Measurements from ENCODE around the gene JOSD2. TPM values are rescaled to one million over a fixed set of nuclear protein-coding genes. Genes with fewer than 3 reads are reported as not detected.
"Not testable (repeated sequence)": the region's sequence is repeated elsewhere in the genome, so short reads cannot be mapped to it uniquely, and the experiment has no call there.

The JOSD2 gene
- total RNA-seq, 4 donors from 2014 or later: 1.8 to 22.8 (median 5.5) TPM

DNA sequence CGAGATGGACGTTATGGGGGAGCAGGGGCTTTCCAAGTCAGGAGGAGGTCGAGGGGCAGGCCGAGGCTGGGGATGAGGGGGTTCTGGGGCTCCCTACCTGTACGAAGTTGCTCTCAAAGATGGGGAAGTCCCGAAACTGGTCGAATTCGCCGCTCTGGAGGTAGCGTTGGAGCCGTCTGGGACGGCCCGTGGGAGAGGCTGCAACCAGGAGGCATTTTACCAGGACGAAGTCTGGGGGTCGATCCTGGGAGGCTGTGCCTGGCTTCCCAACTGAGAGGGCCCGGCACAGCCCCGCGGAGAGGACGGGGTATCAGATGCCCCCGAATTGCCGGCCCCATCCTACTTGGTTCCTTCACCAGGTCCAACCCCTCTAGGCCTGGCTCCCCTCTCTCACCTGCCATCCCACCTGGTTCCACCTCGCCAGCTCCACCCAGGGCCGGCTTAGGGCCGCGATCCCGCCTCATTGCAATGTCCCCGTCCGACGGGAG is 35.2 kb downstream of the JOSD2 start:
- H3K9me3 ChIP-seq: no peaks in the 10 kb centered on the region
- no peak for TF ChIP-seq POLR2A (IDR thresholded peaks at IDR 0.05)
- no peak for DNase-seq
- H3K36me3 ChIP-seq: no peaks in the 10 kb centered on the region
- H3K27ac ChIP-seq: peak overlapping the region in 1 of 2 donors; percentile 70
- H3K27me3 ChIP-seq: no peaks in the 10 kb centered on the region
- H3K4me3 ChIP-seq: peak overlapping the region in 1 of 2 donors; percentile 83
- intact Hi-C loops (cut with DNase I; ENCODE audit: low total_unique reads): no loop called here
- H3K4me1 ChIP-seq: peaks cover 0 to 10% of the 10 kb centered on the region in 2 donors

DNA sequence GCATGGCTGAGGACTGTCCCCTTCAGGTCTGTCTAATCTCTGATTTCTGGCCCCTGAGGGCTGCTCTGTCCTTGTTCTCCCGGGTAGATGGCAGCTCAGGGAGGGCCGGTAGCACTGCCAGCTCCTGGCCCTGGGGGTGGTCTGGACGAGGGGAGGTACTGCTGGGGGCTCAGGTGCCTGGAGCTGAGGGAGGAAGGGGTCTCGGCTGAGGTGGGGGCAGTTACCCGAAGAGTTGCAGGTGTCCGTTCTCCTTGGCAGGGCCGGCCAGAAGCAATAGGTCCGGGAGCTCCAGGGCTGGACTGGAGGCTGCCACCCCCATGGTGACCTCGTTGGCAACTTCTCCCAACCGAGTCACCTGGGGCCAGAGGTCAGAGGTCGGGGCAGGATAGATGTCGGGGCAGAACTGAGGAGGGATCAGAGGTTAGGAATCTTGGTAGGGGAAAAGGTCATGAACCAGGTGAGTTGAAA is 35.9 kb downstream of the JOSD2 start:
- Histone ChIP-seq H3K27me3 (no peaks in the 10 kb centered on the region), H3K4me3 (no peak overlapping the region), H3K9me3 (no peaks in the 10 kb centered on the region), H3K27ac (no peak overlapping the region), H3K4me1 (peaks cover 0 to 10% of the 10 kb centered on the region in 2 donors), H3K36me3 (no peaks in the 10 kb centered on the region)
- no peak for DNase-seq
- TF ChIP-seq, protein P1, sequence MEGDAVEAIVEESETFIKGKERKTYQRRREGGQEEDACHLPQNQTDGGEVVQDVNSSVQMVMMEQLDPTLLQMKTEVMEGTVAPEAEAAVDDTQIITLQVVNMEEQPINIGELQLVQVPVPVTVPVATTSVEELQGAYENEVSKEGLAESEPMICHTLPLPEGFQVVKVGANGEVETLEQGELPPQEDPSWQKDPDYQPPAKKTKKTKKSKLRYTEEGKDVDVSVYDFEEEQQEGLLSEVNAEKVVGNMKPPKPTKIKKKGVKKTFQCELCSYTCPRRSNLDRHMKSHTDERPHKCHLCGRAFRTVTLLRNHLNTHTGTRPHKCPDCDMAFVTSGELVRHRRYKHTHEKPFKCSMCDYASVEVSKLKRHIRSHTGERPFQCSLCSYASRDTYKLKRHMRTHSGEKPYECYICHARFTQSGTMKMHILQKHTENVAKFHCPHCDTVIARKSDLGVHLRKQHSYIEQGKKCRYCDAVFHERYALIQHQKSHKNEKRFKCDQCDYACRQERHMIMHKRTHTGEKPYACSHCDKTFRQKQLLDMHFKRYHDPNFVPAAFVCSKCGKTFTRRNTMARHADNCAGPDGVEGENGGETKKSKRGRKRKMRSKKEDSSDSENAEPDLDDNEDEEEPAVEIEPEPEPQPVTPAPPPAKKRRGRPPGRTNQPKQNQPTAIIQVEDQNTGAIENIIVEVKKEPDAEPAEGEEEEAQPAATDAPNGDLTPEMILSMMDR (IDR thresholded peaks at IDR 0.05): no peak
- no peak for TF ChIP-seq POLR2A (IDR thresholded peaks at IDR 0.05)
- intact Hi-C loops (cut with DNase I; ENCODE audit: low total_unique reads): no loop called here

DNA sequence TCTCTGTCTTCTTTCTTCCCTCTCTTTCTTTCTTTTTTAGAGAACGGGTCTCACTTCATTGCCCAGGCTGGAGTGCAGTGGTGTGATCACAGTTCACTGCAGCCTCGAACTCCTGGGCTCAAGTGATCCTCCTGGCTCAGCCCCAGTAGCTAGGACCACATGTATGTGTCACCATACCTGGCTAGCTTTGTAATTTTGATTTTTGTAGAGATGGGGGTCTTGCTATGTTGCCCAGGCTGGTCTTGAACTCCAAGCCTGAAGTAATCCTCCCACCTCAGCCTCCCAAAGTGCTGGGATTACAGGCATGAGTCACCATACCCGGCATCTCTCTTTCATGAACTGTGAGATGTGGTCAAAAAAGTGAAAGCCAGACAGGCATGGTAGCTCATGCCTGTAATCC is 37.7 kb downstream of the JOSD2 start:
- DNase-seq; H3K4me3 ChIP-seq; H3K9me3 ChIP-seq; H3K27me3 ChIP-seq; intact Hi-C loops (cut with DNase I; ENCODE audit: low total_unique reads); H3K27ac ChIP-seq; H3K36me3 ChIP-seq: not testable (repeated sequence)
- peaks cover 0 to 10% of the 10 kb centered on the region in 2 donors for H3K4me1 ChIP-seq

DNA sequence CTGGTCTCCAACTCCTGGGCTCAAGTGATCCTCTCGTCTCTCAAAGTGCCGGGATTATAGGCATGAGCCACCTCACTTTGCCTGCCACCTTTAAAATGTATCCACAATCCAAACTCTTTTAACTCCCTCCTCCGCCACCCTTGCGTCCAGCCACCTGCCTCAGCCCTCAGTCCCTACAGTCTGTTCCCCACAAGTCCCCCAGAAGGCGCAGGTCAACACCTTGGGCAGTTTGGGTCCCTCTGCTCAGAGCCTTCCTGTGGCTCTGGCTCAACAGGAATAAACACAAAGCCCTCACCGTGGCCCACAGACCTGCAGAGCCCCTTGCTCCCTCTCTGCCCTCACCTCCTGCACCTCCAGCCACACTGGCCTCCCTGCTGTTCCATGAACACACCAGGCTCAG is 42.2 kb downstream of the JOSD2 start:
- no peak overlapping the region for H3K27ac ChIP-seq
- intact Hi-C loops (cut with DNase I; ENCODE audit: low total_unique reads): no loop called here
- TF ChIP-seq, protein P1 (IDR thresholded peaks at IDR 0.05): no peak
- no peak for TF ChIP-seq POLR2A (IDR thresholded peaks at IDR 0.05)
- H3K27me3 ChIP-seq: no peaks in the 10 kb centered on the region
- H3K36me3 ChIP-seq: no peaks in the 10 kb centered on the region
- H3K4me1 ChIP-seq: no peaks in the 10 kb centered on the region
- no peaks in the 10 kb centered on the region for H3K9me3 ChIP-seq
- H3K4me3 ChIP-seq: no peak overlapping the region
- no peak for DNase-seq

DNA sequence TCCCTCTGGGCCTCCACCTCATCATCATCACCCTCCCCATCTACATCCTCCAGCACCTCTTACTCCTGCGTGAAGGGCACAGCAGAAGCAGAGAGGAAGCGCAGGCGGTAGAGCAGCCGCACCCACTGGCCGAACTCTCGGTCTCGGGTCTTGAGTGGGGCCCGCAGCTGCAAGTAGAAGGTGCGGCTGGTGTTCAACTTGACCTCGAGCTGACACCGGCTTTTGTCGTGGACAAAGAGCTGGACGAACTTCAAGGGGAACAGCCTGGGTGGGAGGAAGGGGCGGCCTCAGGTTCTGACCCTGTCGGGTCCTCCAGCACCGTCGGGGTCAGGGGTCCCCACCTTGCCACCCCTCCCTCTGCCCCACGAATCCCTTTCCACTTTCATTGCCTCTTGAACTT is 43.4 kb downstream of the JOSD2 start:
- TF ChIP-seq, protein P1 (IDR thresholded peaks at IDR 0.05): no peak
- no peak for TF ChIP-seq POLR2A (IDR thresholded peaks at IDR 0.05)
- intact Hi-C loops (cut with DNase I; ENCODE audit: low total_unique reads): no loop called here

DNA sequence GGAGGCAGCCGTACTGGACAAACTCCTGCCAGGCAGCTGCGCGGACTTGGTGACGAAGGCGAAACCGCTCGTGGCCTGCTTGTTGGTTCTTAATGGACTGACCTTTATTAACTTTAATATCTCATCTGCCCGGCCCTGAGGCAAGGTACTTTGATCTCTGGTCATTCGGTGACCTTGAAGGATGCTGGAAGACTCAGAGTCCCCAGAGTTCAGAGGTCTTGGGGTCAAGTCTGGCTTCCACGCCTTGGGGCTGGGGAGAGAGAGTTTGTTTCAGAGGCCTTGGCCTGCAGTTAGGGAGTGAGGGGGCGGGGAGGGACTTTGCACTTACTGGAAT is 44.3 kb downstream of the JOSD2 start:
- H3K4me1 ChIP-seq: no peaks in the 10 kb centered on the region
- no peaks in the 10 kb centered on the region for H3K27me3 ChIP-seq
- no peak for TF ChIP-seq POLR2A (IDR thresholded peaks at IDR 0.05)
- TF ChIP-seq, protein P1 (IDR thresholded peaks at IDR 0.05): no peak
- H3K27ac ChIP-seq: no peak overlapping the region
- no peaks in the 10 kb centered on the region for H3K9me3 ChIP-seq
- H3K4me3 ChIP-seq: no peak overlapping the region
- no peaks in the 10 kb centered on the region for H3K36me3 ChIP-seq
- DNase-seq: no peak
- intact Hi-C loops (cut with DNase I; ENCODE audit: low total_unique reads): no loop called here

More for the DNA sequence above, 43.4 kb downstream of the JOSD2 start:
- Histone ChIP-seq H3K4me1 (no peaks in the 10 kb centered on the region), H3K27me3 (no peaks in the 10 kb centered on the region), H3K36me3 (no peaks in the 10 kb centered on the region), H3K4me3 (no peak overlapping the region), H3K9me3 (no peaks in the 10 kb centered on the region), H3K27ac (no peak overlapping the region)
- no peak for DNase-seq
